Measurements from ENCODE around the gene SRSF2.

SRSF2 gene

GRCh38 chr17:76702941-76703637, 34.0 kb downstream of the SRSF2 start:
- H3K27me3 ChIP-seq (ENCODE audit: insufficient read depth, poor library complexity, severe bottlenecking), result no peaks in the 10 kb centered on the region
- no peaks in the 10 kb centered on the region for H3K9me3 ChIP-seq (ENCODE audit: severe bottlenecking)
- H3K27ac ChIP-seq (ENCODE audit: poor library complexity, severe bottlenecking), result no peak overlapping the region
- TF ChIP-seq CTCF (IDR thresholded peaks at IDR 0.05; ENCODE audit: poor library complexity, severe bottlenecking), result no peak
- DNase-seq (ENCODE audit: low spot score) (no peak), ATAC-seq (ENCODE audit: low read depth) (no peak)
- no peaks in the 10 kb centered on the region for H3K36me3 ChIP-seq (ENCODE audit: low read depth)
- no peak overlapping the region for H3K4me3 ChIP-seq (ENCODE audit: severe bottlenecking)
- H3K4me1 ChIP-seq (ENCODE audit: insufficient read depth, poor library complexity, severe bottlenecking), result peaks cover 26% of the 10 kb centered on the region

GRCh38 chr17:76702076-76702475, 35.1 kb downstream of the SRSF2 start:
- H3K4me3 ChIP-seq (ENCODE audit: severe bottlenecking), result no peak overlapping the region

GRCh38 chr17:76701471-76701967, 35.6 kb downstream of the SRSF2 start:
- H3K27me3 ChIP-seq (ENCODE audit: insufficient read depth, poor library complexity, severe bottlenecking), result no peaks in the 10 kb centered on the region
- no peak for DNase-seq (ENCODE audit: low spot score)
- no peak overlapping the region for H3K4me3 ChIP-seq (ENCODE audit: severe bottlenecking)
- H3K9me3 ChIP-seq (ENCODE audit: severe bottlenecking), result no peaks in the 10 kb centered on the region
- ATAC-seq (ENCODE audit: low read depth), result no peak; the same call in 2 of the 3 replicates
- peaks cover 26% of the 10 kb centered on the region for H3K4me1 ChIP-seq (ENCODE audit: insufficient read depth, poor library complexity, severe bottlenecking)
- no peak for TF ChIP-seq CTCF (IDR thresholded peaks at IDR 0.05; ENCODE audit: poor library complexity, severe bottlenecking)
- peak overlapping the region; percentile 67 for H3K27ac ChIP-seq (ENCODE audit: poor library complexity, severe bottlenecking)
- no peaks in the 10 kb centered on the region for H3K36me3 ChIP-seq (ENCODE audit: low read depth)

More at GRCh38 chr17:76702076-76702475, 35.1 kb downstream of the SRSF2 start:
- TF ChIP-seq CTCF (IDR thresholded peaks at IDR 0.05; ENCODE audit: poor library complexity, severe bottlenecking), result no peak
- peaks cover 26% of the 10 kb centered on the region for H3K4me1 ChIP-seq (ENCODE audit: insufficient read depth, poor library complexity, severe bottlenecking)
- no peaks in the 10 kb centered on the region for H3K9me3 ChIP-seq (ENCODE audit: severe bottlenecking)
- ATAC-seq (ENCODE audit: low read depth) (no peak), DNase-seq (ENCODE audit: low spot score) (no peak)
- H3K27ac ChIP-seq (ENCODE audit: poor library complexity, severe bottlenecking), result peak overlapping the region; percentile 67
- no peaks in the 10 kb centered on the region for H3K27me3 ChIP-seq (ENCODE audit: insufficient read depth, poor library complexity, severe bottlenecking)
- no peaks in the 10 kb centered on the region for H3K36me3 ChIP-seq (ENCODE audit: low read depth)

- H3K9me3 ChIP-seq (ENCODE audit: severe bottlenecking), result no peaks in the 10 kb centered on the region
- ATAC-seq (ENCODE audit: low read depth) (peak; percentile 78), DNase-seq (ENCODE audit: low spot score) (no peak)
- no peaks in the 10 kb centered on the region for H3K27me3 ChIP-seq (ENCODE audit: insufficient read depth, poor library complexity, severe bottlenecking)
- H3K27ac ChIP-seq (ENCODE audit: poor library complexity, severe bottlenecking), result peak overlapping the region; percentile 67
- no peak overlapping the region for H3K4me3 ChIP-seq (ENCODE audit: severe bottlenecking)
- peaks cover 26% of the 10 kb centered on the region for H3K4me1 ChIP-seq (ENCODE audit: insufficient read depth, poor library complexity, severe bottlenecking)
- no peak for TF ChIP-seq CTCF (IDR thresholded peaks at IDR 0.05; ENCODE audit: poor library complexity, severe bottlenecking)
- H3K36me3 ChIP-seq (ENCODE audit: low read depth), result no peaks in the 10 kb centered on the region
These were observed 36.3 kb downstream of the SRSF2 start for GRCh38 chr17:76700617-76701470.
